Measurements from ENCODE around the gene ARHGAP9. TPM values are rescaled to one million over a fixed set of nuclear protein-coding genes. Genes with fewer than 3 reads are reported as not detected.
A peak's percentile ranks its signal among the peaks of the same experiment; 100 is the strongest.

ARHGAP9 gene
- total RNA-seq, 1 donor from 2014 or later, result 5.2 TPM

DNA sequence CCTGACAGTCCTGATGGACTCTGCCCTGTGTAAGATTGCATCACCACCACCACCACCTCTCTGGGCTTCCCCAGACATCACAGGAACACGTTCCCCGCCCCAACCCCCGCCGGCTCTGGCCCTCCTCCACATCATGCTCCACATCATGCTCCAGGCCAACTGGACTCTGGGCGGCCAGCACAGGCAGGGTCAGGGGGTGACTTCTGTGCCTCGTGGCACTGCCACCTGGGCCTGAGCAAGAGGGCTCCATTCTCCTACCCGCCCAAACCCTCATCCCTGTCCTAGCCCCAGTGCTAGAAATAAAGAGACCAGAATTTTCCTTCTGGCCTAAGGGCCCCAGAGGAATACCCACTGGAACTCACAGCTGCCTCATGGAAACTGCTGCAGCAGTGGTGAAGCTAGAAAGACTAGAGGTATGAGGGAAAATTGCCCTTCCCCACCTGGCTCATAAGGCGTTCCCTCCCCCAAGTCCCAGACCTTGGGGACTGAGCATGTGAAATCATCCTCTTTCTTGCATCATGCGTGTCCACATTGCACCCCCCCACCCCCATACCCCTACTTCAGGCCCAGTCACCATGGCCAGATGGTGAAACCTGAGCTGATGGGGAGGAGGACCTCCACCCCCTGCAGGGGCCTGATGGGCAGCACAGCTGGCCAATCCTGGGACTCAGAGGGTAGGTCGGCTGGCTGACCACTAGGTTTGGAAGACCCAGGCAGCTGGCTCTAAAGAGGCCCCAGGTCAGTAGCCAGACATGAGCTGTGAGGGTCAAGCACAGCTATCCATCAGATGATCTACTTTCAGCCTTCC, 24.9 kb downstream of the ARHGAP9 start, which contains the start of gene INHBE:
Gene INHBE (plus strand): TSS at position 742 of the 808 bp plus-strand sequence. CDS start 230 bp downstream, outside the sequence.
- Histone ChIP-seq H3K9me3 (ENCODE audit: control insufficient read depth in 3 of 3, low read length in 3 of 3) (no peaks in the 10 kb centered on the region), H3K4me3 (ENCODE audit: low read length in 3 of 3) (peak within 1 kb of the TSS; percentile 23 to 77 (median 53)), H3K27me3 (ENCODE audit: control insufficient read depth in 3 of 3, insufficient read depth in 3 of 3, low read length in 3 of 3) (no peaks in the 10 kb centered on the region), H3K9ac (ENCODE audit: low read depth in 1 of 3, low read length in 3 of 3) (peak within 1 kb of the TSS; percentile 21 to 86 (median 46)), H3K4me1 (ENCODE audit: control insufficient read depth in 3 of 3, insufficient read depth in 3 of 3, low read length in 3 of 3) (peaks cover 36 to 62% (median 50%) of the 10 kb centered on the region in 3 donors), H3K27ac (ENCODE audit: low read depth, low read length) (peak within 1 kb of the TSS; percentile 81), H3K36me3 (ENCODE audit: control insufficient read depth in 3 of 3, insufficient read depth in 3 of 3, low read length in 3 of 3) (no peaks in the 10 kb centered on the region)

- Histone ChIP-seq H3K9ac (ENCODE audit: low read depth in 1 of 3, low read length in 3 of 3) (no peak overlapping the region), H3K27me3 (ENCODE audit: control insufficient read depth in 3 of 3, insufficient read depth in 3 of 3, low read length in 3 of 3) (no peaks in the 10 kb centered on the region), H3K27ac (ENCODE audit: low read depth, low read length) (peak overlapping the region; percentile 81), H3K9me3 (ENCODE audit: control insufficient read depth in 3 of 3, low read length in 3 of 3) (no peaks in the 10 kb centered on the region), H3K36me3 (ENCODE audit: control insufficient read depth in 3 of 3, insufficient read depth in 3 of 3, low read length in 3 of 3) (no peaks in the 10 kb centered on the region), H3K4me1 (ENCODE audit: control insufficient read depth in 3 of 3, insufficient read depth in 3 of 3, low read length in 3 of 3) (peaks cover 34 to 59% (median 48%) of the 10 kb centered on the region in 3 donors), H3K4me3 (ENCODE audit: low read length in 3 of 3) (no peak overlapping the region)
Observed at GRCh38 chr12:57454213-57454565, 25.5 kb downstream of the ARHGAP9 start.

DNA sequence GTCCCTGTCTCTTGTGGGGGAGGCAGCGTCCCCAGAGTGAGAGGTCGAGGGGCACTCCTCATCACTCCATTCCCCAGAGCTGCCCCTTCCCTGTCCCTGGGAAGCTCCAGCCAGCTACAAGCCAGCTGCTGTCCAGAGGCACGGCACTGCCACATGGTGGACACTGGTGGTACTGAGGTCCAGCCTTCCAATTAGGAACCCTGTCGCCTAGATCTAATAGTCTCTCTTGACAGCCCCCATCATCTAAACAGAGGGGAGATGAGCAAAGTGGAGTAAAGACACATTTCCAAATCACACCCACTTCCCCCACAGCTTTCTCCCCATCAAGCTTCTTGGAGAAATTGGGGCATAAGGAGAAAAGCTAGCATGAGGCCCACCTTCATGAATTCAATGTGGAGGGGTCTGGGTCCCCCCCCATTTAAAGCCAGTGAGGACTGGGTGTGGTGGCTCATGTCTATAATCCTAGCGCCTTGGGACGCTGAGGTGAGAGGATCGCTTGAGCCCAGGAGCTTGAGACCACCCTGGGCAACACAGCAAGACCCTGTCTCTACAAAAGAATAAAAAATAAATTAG, 26.6 kb downstream of the ARHGAP9 start:
- H3K4me3 ChIP-seq (ENCODE audit: low read length in 3 of 3), result peak overlapping the region in 2 of 3 donors; percentile 49 to 69
- H3K36me3 ChIP-seq (ENCODE audit: control insufficient read depth in 3 of 3, insufficient read depth in 3 of 3, low read length in 3 of 3), result no peaks in the 10 kb centered on the region
- H3K9me3 ChIP-seq (ENCODE audit: control insufficient read depth in 3 of 3, low read length in 3 of 3), result no peaks in the 10 kb centered on the region
- H3K4me1 ChIP-seq (ENCODE audit: control insufficient read depth in 3 of 3, insufficient read depth in 3 of 3, low read length in 3 of 3), result peaks cover 25 to 50% (median 41%) of the 10 kb centered on the region in 3 donors
- no peaks in the 10 kb centered on the region for H3K27me3 ChIP-seq (ENCODE audit: control insufficient read depth in 3 of 3, insufficient read depth in 3 of 3, low read length in 3 of 3)
- peak overlapping the region; percentile 90 for H3K27ac ChIP-seq (ENCODE audit: low read depth, low read length)
- H3K9ac ChIP-seq (ENCODE audit: low read depth in 1 of 3, low read length in 3 of 3), result peak overlapping the region in 2 of 3 donors; percentile 70 to 77

- Histone ChIP-seq H3K4me1 (ENCODE audit: control insufficient read depth in 3 of 3, insufficient read depth in 3 of 3, low read length in 3 of 3) (peaks cover 25 to 50% (median 41%) of the 10 kb centered on the region in 3 donors), H3K27me3 (ENCODE audit: control insufficient read depth in 3 of 3, insufficient read depth in 3 of 3, low read length in 3 of 3) (no peaks in the 10 kb centered on the region), H3K9me3 (ENCODE audit: control insufficient read depth in 3 of 3, low read length in 3 of 3) (no peaks in the 10 kb centered on the region), H3K36me3 (ENCODE audit: control insufficient read depth in 3 of 3, insufficient read depth in 3 of 3, low read length in 3 of 3) (no peaks in the 10 kb centered on the region), H3K4me3 (ENCODE audit: low read length in 3 of 3) (peak overlapping the region; percentile 54 to 69 (median 55)), H3K9ac (ENCODE audit: low read depth in 1 of 3, low read length in 3 of 3) (peak overlapping the region; percentile 17 to 77 (median 70)), H3K27ac (ENCODE audit: low read depth, low read length) (peak overlapping the region; percentile 90)
Observed at GRCh38 chr12:57452181-57452936, 27.3 kb downstream of the ARHGAP9 start.

- Histone ChIP-seq H3K4me1 (ENCODE audit: control insufficient read depth in 3 of 3, insufficient read depth in 3 of 3, low read length in 3 of 3) (peaks cover 22 to 44% (median 38%) of the 10 kb centered on the region in 3 donors), H3K27ac (ENCODE audit: low read depth, low read length) (peak overlapping the region; percentile 4), H3K27me3 (ENCODE audit: control insufficient read depth in 3 of 3, insufficient read depth in 3 of 3, low read length in 3 of 3) (no peaks in the 10 kb centered on the region), H3K9ac (ENCODE audit: low read depth in 1 of 3, low read length in 3 of 3) (no peak overlapping the region), H3K4me3 (ENCODE audit: low read length in 3 of 3) (peak overlapping the region in 1 of 3 donors; percentile 13), H3K36me3 (ENCODE audit: control insufficient read depth in 3 of 3, insufficient read depth in 3 of 3, low read length in 3 of 3) (no peaks in the 10 kb centered on the region), H3K9me3 (ENCODE audit: control insufficient read depth in 3 of 3, low read length in 3 of 3) (no peaks in the 10 kb centered on the region)
Observed at GRCh38 chr12:57451233-57451778, 28.4 kb downstream of the ARHGAP9 start.

GRCh38 chr12:57450057-57450456, 29.6 kb downstream of the ARHGAP9 start:
- H3K9ac ChIP-seq (ENCODE audit: low read depth in 1 of 3, low read length in 3 of 3), result no peak overlapping the region
- H3K27ac ChIP-seq (ENCODE audit: low read depth, low read length), result no peak overlapping the region
- H3K9me3 ChIP-seq (ENCODE audit: control insufficient read depth in 3 of 3, low read length in 3 of 3), result no peaks in the 10 kb centered on the region
- no peaks in the 10 kb centered on the region for H3K36me3 ChIP-seq (ENCODE audit: control insufficient read depth in 3 of 3, insufficient read depth in 3 of 3, low read length in 3 of 3)
- H3K4me3 ChIP-seq (ENCODE audit: low read length in 3 of 3), result no peak overlapping the region
- H3K4me1 ChIP-seq (ENCODE audit: control insufficient read depth in 3 of 3, insufficient read depth in 3 of 3, low read length in 3 of 3), result peaks cover 14 to 32% (median 25%) of the 10 kb centered on the region in 3 donors
- no peaks in the 10 kb centered on the region for H3K27me3 ChIP-seq (ENCODE audit: control insufficient read depth in 3 of 3, insufficient read depth in 3 of 3, low read length in 3 of 3)

- Histone ChIP-seq H3K27me3 (ENCODE audit: control insufficient read depth in 3 of 3, insufficient read depth in 3 of 3, low read length in 3 of 3) (no peaks in the 10 kb centered on the region), H3K36me3 (ENCODE audit: control insufficient read depth in 3 of 3, insufficient read depth in 3 of 3, low read length in 3 of 3) (no peaks in the 10 kb centered on the region), H3K27ac (ENCODE audit: low read depth, low read length) (no peak overlapping the region), H3K4me3 (ENCODE audit: low read length in 3 of 3) (no peak overlapping the region), H3K4me1 (ENCODE audit: control insufficient read depth in 3 of 3, insufficient read depth in 3 of 3, low read length in 3 of 3) (peaks cover 10 to 25% (median 18%) of the 10 kb centered on the region in 3 donors), H3K9me3 (ENCODE audit: control insufficient read depth in 3 of 3, low read length in 3 of 3) (no peaks in the 10 kb centered on the region), H3K9ac (ENCODE audit: low read depth in 1 of 3, low read length in 3 of 3) (no peak overlapping the region)
Observed at GRCh38 chr12:57449375-57449774, 30.3 kb downstream of the ARHGAP9 start.

DNA sequence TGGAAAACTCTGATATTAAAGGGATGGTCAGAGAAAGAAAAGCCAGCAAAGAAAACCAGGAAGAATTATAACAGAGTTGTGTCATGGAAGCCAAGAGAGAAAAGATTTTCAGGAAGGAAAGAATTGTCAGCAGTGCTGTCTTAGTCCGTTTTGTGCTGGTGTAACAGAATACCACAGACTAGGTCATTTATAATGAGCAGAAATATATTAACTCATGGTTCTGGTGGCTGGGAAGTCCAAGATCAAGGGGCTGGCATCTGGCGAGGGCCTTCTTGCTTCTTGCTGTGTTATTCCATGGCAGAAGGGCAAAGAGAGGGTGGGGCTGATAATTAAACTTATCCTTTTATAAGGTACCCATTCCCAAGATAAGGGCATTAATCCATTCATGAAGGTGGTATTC, 31.0 kb downstream of the ARHGAP9 start:
- no peaks in the 10 kb centered on the region for H3K36me3 ChIP-seq (ENCODE audit: control insufficient read depth in 3 of 3, insufficient read depth in 3 of 3, low read length in 3 of 3)
- H3K4me1 ChIP-seq (ENCODE audit: control insufficient read depth in 3 of 3, insufficient read depth in 3 of 3, low read length in 3 of 3), result peaks cover 10 to 21% (median 18%) of the 10 kb centered on the region in 3 donors
- no peak overlapping the region for H3K4me3 ChIP-seq (ENCODE audit: low read length in 3 of 3)
- no peak overlapping the region for H3K9ac ChIP-seq (ENCODE audit: low read depth in 1 of 3, low read length in 3 of 3)
- H3K27ac ChIP-seq (ENCODE audit: low read depth, low read length), result no peak overlapping the region
- no peaks in the 10 kb centered on the region for H3K27me3 ChIP-seq (ENCODE audit: control insufficient read depth in 3 of 3, insufficient read depth in 3 of 3, low read length in 3 of 3)
- no peaks in the 10 kb centered on the region for H3K9me3 ChIP-seq (ENCODE audit: control insufficient read depth in 3 of 3, low read length in 3 of 3)

- Histone ChIP-seq H3K9me3 (ENCODE audit: control insufficient read depth in 3 of 3, low read length in 3 of 3) (no peaks in the 10 kb centered on the region), H3K4me1 (ENCODE audit: control insufficient read depth in 3 of 3, insufficient read depth in 3 of 3, low read length in 3 of 3) (peaks cover 0 to 4% (median 4%) of the 10 kb centered on the region in 3 donors), H3K9ac (ENCODE audit: low read depth in 1 of 3, low read length in 3 of 3) (no peak overlapping the region), H3K36me3 (ENCODE audit: control insufficient read depth in 3 of 3, insufficient read depth in 3 of 3, low read length in 3 of 3) (no peaks in the 10 kb centered on the region), H3K27ac (ENCODE audit: low read depth, low read length) (no peak overlapping the region), H3K27me3 (ENCODE audit: control insufficient read depth in 3 of 3, insufficient read depth in 3 of 3, low read length in 3 of 3) (no peaks in the 10 kb centered on the region), H3K4me3 (ENCODE audit: low read length in 3 of 3) (no peak overlapping the region)
Observed at GRCh38 chr12:57446292-57446960, 33.2 kb downstream of the ARHGAP9 start.
